ENCODE data around the gene OR4S1. TPM values are rescaled to one million over a fixed set of nuclear protein-coding genes. Genes with fewer than 3 reads are reported as not detected.
"Not testable (repeated sequence)": the region's sequence is repeated elsewhere in the genome, so short reads cannot be mapped to it uniquely, and the experiment has no call there.

The OR4S1 gene
- total RNA-seq (2014; rRNA removed; shearing (Covaris generic)): not detected in 2 replicates

- DNase-seq (ENCODE audit: low spot score): no peak
Measured at GRCh38 chr11:48305923-48306322, at the start of gene OR4S1. Gene OR4S1, plus strand, starts transcription at chr11:48306223. Its CDS starts 0 bp downstream, at chr11:48306223.

- DNase-seq (ENCODE audit: low spot score): no peak
Measured at GRCh38 chr11:48261600-48261999, 44.4 kb upstream of the OR4S1 start.

- DNase-seq (ENCODE audit: low spot score): no peak
Measured at GRCh38 chr11:48263423-48263911, 42.6 kb upstream of the OR4S1 start, which contains the start of gene OR4X1. Gene OR4X1, plus strand, starts transcription at chr11:48263861. Its CDS starts 0 bp downstream, at chr11:48263861.

- DNase-seq (ENCODE audit: low spot score): no peak
Measured at GRCh38 chr11:48270621-48271020, 35.4 kb upstream of the OR4S1 start.

- DNase-seq (ENCODE audit: low spot score): no peak
Measured at GRCh38 chr11:48272606-48273005, 33.4 kb upstream of the OR4S1 start.

GRCh38 chr11:48307760-48308386, 1.9 kb downstream of the OR4S1 start:
- peak; percentile 92 for DNase-seq (ENCODE audit: low spot score)

GRCh38 chr11:48313590-48313989, 7.6 kb downstream of the OR4S1 start:
- not testable (repeated sequence) for DNase-seq (ENCODE audit: low spot score)

- DNase-seq (ENCODE audit: low spot score): not testable (repeated sequence)
Measured at GRCh38 chr11:48319813-48320212, 13.8 kb downstream of the OR4S1 start.

GRCh38 chr11:48324620-48325019, 18.6 kb downstream of the OR4S1 start, which contains the start of gene OR4C3:
Gene OR4C3, plus strand, starts transcription at chr11:48324920. Its CDS starts 102 bp downstream, at chr11:48325022.
- DNase-seq (ENCODE audit: low spot score): not testable (repeated sequence)

- DNase-seq (ENCODE audit: low spot score): no peak
Measured at GRCh38 chr11:48341466-48341865, 35.4 kb downstream of the OR4S1 start.

- DNase-seq (ENCODE audit: low spot score): not testable (repeated sequence)
Measured at GRCh38 chr11:48342505-48342904, 36.5 kb downstream of the OR4S1 start.

- DNase-seq (ENCODE audit: low spot score): not testable (repeated sequence)
Measured at GRCh38 chr11:48346286-48346685, 40.3 kb downstream of the OR4S1 start.

GRCh38 chr11:48354013-48354412, 48.0 kb downstream of the OR4S1 start:
- no peak for DNase-seq (ENCODE audit: low spot score)

- no peak for DNase-seq (ENCODE audit: low spot score)
Measured at GRCh38 chr11:48354677-48355076, 48.7 kb downstream of the OR4S1 start.

Other genes with a start within 250 kb of the OR4S1 start
- gene OR4B1, start 89.4 kb upstream of the OR4S1 start, total RNA-seq (2014; rRNA removed; shearing (Covaris generic)): not detected in 2 replicates
- not detected in 2 replicates for gene OR4X2, start 61.1 kb upstream of the OR4S1 start, total RNA-seq (2014; rRNA removed; shearing (Covaris generic))
- not detected in 2 replicates for gene OR4X1, start 42.4 kb upstream of the OR4S1 start, total RNA-seq (2014; rRNA removed; shearing (Covaris generic))
- gene OR4C3, start 18.7 kb downstream of the OR4S1 start, total RNA-seq (2014; rRNA removed; shearing (Covaris generic)): not detected in 2 replicates
- gene OR4C5, start 60.2 kb downstream of the OR4S1 start, total RNA-seq (2014; rRNA removed; shearing (Covaris generic)): not detected in 2 replicates
- gene OR4A47, start 182.6 kb downstream of the OR4S1 start, total RNA-seq (2014; rRNA removed; shearing (Covaris generic)): not detected in 2 replicates